Stimulated activated CD4-positive, alpha-beta T cell treated with anti-CD3 and anti-CD28 coated beads, Interleukin-1b, Interleukin-23, amount 100 ng/mL, for 1 hour (primary cell): Measurements from ENCODE around the gene DHX15.
A peak's percentile ranks its signal among the peaks of the same experiment; 100 is the strongest.
"Not testable (repeated sequence)": the region's sequence is repeated elsewhere in the genome, so short reads cannot be mapped to it uniquely, and the experiment has no call there.

Experiments used
- DNase-seq, 2 donors: peaks; one replicate each; pipeline ENCODE4 v3.0.0-alpha.2; 2020; ENCODE audit warnings: low read depth in 2 of 2

The DHX15 gene

DNA sequence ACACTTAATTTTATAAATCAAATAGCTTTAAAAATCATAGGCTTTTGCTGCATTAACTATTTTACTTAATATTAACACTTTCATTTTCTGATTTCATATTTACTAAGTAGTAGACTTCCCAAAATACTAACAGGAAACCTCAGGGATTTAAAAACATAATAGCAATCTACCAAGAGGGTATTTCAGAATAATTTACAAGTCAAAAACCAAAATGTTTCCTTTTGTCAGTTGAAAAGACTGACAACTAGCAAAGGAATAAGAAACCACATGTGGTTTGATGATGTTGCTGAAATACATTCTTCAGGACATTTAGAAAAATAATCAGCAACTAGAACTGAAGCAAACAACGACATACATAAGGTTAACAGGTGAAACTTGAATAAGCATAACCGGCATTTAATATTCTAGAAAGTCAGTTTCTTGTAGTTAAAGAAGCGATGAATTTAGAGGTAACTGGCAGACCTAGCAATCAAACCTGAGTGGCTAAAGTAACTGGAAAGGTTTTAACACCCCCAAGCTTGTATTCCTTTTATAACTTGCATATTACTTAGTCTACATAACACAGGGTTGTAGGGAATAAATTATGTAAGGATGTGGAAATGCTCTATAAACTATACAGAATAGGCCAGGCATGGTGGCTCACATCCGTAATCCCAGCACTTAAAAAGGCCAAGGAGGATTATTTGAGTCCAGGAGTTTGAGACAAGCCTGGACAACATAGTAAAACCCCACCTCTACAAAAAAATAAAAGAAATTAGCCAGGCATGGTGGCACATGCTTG, 40.0 kb downstream of the DHX15 start:
- DNase-seq: no peak

GRCh38 chr4:24537025-24537424, 47.3 kb downstream of the DHX15 start:
- DNase-seq: no peak

GRCh38 chr4:24535399-24535798, 49.0 kb downstream of the DHX15 start:
- DNase-seq: no peak

DNA sequence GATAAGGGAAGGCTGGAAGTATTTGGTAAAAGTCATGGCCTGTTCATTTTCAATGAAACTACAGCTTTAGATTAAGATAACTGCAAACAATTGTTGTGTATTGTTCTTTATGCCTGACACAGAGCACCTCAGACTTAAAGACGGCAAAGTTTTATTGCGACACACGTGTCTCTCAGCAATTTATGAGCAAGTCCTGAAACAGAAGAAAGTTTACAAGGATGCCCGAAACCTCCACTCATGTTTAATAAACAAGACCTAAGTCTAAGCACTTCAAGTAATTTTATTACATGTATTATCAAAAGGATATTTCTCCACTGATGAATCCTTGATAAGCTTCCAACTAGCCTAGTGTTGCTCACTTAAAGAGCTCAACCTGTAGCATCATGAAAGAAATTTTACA, 51.0 kb downstream of the DHX15 start:
- no peak for DNase-seq

DNA sequence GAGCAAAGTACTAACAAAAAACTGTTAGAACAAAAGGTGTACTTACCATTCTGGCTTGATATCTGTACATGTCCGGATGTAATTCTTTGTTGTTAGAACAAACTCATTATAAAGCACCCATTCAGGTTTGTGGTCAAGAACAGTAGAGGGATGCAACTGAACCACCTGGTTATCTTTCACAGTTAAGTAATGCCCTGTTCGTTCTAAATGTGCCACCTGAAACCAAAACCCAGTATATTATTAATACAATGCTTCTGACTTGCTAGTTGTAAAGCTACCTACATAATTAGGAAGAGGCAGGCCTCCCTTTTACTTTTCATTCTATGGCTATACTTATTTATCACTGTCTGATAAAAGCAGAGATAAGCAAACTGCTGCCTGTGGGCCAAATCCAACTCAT, 54.8 kb downstream of the DHX15 start:
- DNase-seq: no peak

GRCh38 chr4:24527371-24527770, 57.0 kb downstream of the DHX15 start:
- DNase-seq: no peak

DNA sequence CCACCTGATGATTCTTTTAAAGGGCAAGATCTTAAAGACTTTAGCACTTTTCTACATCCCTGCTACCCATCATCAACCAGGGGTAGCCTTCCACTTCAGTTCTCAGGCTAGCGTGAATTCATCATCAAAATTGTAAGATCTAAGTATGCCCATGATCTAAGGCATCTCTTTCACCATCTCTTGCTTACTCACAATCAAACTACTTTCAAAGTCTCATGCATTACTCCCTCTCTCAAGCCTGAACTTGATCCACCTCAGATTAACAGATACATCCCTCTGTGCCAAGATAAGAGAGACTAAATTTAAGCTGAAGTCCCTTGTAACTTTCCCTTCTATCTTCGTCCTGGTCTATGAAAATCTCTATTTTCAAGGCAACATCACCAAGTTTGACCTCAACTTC, 62.8 kb downstream of the DHX15 start:
- no peak for DNase-seq

- no peak for DNase-seq
These were observed 64.7 kb downstream of the DHX15 start for GRCh38 chr4:24519649-24520048.

DNA sequence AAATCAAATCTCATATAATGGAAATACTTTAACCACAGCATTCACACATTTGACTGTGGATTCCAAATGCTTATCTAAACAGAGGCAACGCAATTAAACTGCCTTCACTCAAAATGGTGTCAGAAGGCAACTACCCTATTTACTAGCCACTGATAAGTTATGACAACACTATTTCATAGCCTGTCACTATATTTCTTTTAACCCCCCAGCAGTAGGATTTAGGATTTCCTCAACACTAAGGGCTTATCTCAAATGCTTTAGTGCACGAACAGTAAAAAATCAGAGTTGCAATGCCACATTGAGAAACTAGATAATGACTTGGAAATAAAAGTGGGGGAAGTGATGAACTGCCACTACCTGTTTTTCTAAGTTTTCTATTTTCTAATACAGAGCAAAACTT, 66.7 kb downstream of the DHX15 start:
- no peak for DNase-seq

DNA sequence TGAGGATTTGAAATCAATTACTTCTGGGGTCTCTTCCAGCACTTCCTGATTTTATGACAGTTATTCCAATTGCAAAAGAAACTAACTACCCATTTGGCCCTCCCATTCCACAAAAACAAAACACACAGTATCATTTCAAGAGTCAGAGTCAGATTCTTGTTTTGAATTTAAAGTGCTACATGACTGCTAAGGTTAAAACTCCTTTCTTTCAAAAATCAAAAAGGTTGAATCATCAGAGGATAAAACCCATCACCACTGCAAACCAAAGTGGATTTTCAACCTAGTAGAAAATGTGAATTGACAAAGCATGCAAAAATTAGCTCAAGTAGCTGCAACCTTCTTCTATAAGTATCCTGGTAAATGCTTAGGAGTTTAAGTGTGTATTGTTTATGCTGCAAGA, 67.4 kb downstream of the DHX15 start:
- no peak for DNase-seq

- no peak for DNase-seq
These were observed 68.7 kb downstream of the DHX15 start for GRCh38 chr4:24515698-24516097.

GRCh38 chr4:24514808-24515207, 69.5 kb downstream of the DHX15 start:
- DNase-seq: no peak

- DNase-seq: no peak
These were observed 70.6 kb downstream of the DHX15 start for GRCh38 chr4:24513718-24514117.

DNA sequence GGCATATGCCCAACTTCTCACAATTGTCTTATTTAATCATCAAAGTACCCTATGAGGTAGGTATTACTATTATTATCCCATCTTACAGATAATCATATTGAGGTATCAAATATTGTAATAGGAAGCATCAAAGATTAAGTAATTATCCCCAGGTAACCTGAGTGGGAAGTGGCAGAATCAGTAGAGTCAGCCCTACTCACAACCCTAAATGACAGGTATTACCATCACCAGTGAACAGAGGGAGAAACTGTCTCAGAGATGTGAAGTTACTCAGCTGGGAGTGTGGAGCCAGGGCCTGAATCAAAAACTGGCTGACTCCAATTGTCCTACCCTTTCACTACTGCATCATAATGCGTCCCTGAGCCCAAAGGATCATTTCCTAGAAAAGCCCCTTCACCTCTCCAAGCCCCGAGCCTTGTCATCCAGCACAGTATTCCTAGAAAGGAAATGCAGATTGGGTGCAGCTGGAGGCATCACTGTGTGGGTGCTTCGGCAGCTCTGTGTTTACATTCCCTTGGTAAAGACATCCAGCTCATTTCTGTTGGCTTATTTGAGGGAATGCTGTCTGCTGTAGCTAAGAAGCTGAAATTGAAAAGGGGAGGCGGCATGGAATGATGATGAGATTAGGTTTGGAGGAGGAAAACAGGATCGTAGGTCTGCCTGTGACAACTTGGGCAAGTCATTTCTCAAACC, 72.8 kb downstream of the DHX15 start:
- DNase-seq: no peak

- DNase-seq: no peak
These were observed 74.3 kb downstream of the DHX15 start for GRCh38 chr4:24510091-24510490.

GRCh38 chr4:24508541-24508940, 75.8 kb downstream of the DHX15 start:
- no peak for DNase-seq

GRCh38 chr4:24507439-24507838, 76.9 kb downstream of the DHX15 start:
- DNase-seq: no peak

GRCh38 chr4:24503090-24503489, 81.3 kb downstream of the DHX15 start:
- DNase-seq: not testable (repeated sequence)

DNA sequence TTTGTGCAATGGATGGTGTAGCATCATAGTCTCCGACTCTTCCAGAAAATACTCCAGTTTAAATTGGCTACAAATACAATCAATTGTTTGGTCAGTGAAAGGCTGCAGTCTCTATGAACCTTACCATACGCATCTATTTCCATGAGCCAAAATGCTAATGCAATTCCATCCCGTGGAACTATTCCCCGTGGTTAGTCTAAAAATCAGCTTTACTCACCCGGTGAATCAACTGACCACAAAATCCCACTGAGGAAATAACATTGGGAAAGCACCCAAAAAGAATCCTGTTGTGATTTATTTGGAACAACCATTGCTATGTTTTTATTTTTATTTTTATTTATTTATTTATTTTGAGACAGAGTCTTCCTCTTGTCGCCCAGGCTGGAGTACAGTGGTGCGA, 87.1 kb downstream of the DHX15 start:
- DNase-seq: no peak

DNA sequence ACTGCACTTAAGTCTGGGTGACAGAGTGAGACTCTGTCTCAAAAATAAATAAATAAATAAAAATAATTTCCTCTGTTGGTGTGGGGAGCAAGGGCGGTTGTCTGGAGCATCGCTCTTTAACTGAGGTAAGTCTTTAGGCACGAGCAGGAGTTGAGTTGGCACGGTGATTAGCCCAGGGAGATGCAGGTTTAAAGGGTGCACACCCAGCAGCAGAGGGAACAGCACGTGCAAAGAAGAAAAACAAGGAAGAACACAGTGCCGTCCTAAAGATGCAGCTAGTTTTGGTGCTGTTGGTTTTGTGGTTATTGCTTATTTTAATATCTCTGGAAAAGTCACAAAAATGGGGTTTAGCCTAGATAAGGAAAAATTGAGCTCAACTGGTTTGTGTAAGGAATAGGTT, 87.8 kb downstream of the DHX15 start:
- no peak for DNase-seq

DNA sequence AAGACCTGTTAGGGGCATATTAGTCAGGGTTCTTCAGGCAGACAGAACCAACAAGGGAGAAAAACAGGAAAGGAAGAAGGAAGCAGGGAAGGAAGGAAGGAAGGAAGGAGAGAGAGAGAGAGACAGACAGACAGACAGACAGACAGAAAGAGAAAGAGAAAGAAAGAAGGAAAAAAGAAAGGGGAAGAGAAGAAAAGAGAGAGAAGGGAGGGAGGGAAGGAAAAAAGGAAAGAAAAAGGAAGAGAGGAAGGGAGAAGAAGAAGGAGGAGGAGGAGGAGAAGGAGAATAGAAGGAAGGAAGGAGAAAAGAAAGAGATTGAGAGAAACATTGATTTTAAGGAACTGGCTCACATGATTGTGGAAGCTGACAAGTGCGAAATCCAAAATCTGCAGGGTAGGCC, 89.0 kb downstream of the DHX15 start:
- DNase-seq: no peak

GRCh38 chr4:24489870-24490269, 94.5 kb downstream of the DHX15 start:
- DNase-seq: no peak

GRCh38 chr4:24488399-24489164, 95.8 kb downstream of the DHX15 start:
- DNase-seq: peak in 1 of 2 donors; percentile 40
